ENCODE measurements around the gene TRAK1.

DNA sequence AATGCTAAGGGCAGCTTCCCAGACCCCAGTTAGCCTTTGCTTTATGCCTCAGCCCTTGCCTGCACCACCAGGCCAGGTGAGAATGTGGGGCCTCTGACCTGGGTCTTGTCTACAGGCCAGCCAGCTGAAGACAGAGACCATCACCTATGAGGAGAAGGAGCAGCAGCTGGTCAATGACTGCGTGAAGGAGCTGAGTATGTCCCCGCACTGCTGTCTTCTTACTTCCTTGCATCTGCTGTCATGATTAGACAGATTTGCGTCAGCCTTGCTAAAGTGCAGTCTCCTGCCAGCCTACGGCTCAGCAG lies 100.2 kb downstream of the TRAK1 start:
- TF ChIP-seq, protein P1, sequence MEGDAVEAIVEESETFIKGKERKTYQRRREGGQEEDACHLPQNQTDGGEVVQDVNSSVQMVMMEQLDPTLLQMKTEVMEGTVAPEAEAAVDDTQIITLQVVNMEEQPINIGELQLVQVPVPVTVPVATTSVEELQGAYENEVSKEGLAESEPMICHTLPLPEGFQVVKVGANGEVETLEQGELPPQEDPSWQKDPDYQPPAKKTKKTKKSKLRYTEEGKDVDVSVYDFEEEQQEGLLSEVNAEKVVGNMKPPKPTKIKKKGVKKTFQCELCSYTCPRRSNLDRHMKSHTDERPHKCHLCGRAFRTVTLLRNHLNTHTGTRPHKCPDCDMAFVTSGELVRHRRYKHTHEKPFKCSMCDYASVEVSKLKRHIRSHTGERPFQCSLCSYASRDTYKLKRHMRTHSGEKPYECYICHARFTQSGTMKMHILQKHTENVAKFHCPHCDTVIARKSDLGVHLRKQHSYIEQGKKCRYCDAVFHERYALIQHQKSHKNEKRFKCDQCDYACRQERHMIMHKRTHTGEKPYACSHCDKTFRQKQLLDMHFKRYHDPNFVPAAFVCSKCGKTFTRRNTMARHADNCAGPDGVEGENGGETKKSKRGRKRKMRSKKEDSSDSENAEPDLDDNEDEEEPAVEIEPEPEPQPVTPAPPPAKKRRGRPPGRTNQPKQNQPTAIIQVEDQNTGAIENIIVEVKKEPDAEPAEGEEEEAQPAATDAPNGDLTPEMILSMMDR (optimal IDR thresholded peaks at IDR 0.05 in 1 of 3, IDR thresholded peaks at IDR 0.05 in 1 of 3, conservative IDR thresholded peaks at IDR 0.05 in 1 of 3; ENCODE audit: extremely low read depth in 1 of 3, insufficient read depth in 2 of 3, low read length in 3 of 3) = peak in 1 of 3 experiments; percentile 0
- no peak for TF ChIP-seq EZH2 (IDR thresholded peaks at IDR 0.05; ENCODE audit: low read length)
